Psoas muscle (tissue), 8 donors: ENCODE measurements around the gene DCAF12. TPM values are rescaled to one million over a fixed set of nuclear protein-coding genes. Genes with fewer than 3 reads are reported as not detected.

ENCODE experiments used
- ATAC-seq, 4 donors: fragments of 200-7000 bp; cut with Tn5 transposase; one replicate each; pipeline ENCODE4 v1.9.1; 2020; ENCODE audit warnings: moderate library complexity in 3 of 4, mild to moderate bottlenecking in 2 of 4
- DNase-seq, 2 donors: peaks; one replicate each; pipeline ENCODE4 v3.0.0-alpha.2; 2020
- H3K27ac ChIP-seq: fragments of 200-600 bp; one replicate; pipeline ENCODE4 v1.8.0; 2022
- H3K27me3 ChIP-seq, 3 donors: fragments of 200-600 bp in 1 of 3; one replicate each; pipeline versions ENCODE4 v1.6.1 to v1.8.0; 2013 to 2022; ENCODE audit warnings: low read length in 2 of 3, mild to moderate bottlenecking in 2 of 3, moderate library complexity in 1 of 3; ENCODE audit not compliant: insufficient read depth in 3 of 3
- H3K36me3 ChIP-seq, 2 donors: fragments of 200-600 bp in 1 of 2; one replicate each; pipeline versions ENCODE4 v1.6.1 to v1.8.0; 2013 to 2022; ENCODE audit warnings: low read depth in 1 of 2, mild to moderate bottlenecking in 1 of 2, moderate library complexity in 1 of 2; ENCODE audit not compliant: insufficient read depth in 1 of 2
- H3K4me1 ChIP-seq: fragments of 200-600 bp; one replicate; pipeline ENCODE4 v1.8.0; 2022
- H3K4me3 ChIP-seq: fragments of 200-600 bp; one replicate; pipeline ENCODE4 v1.8.0; 2022; ENCODE audit warnings: mild to moderate bottlenecking
- H3K9me3 ChIP-seq: fragments of 200-600 bp; one replicate; pipeline ENCODE4 v1.8.0; 2022
- CTCF ChIP-seq: fragments of 200-600 bp; IDR thresholded peaks from one replicate; pipeline ENCODE4 v1.8.0; 2022; ENCODE audit warnings: antibody characterized with exemption
- WGBS, 3 donors: extraction: QIAGEN DNeasy Blood & Tissue Kit; methylation state at CpG; one replicate each; pipeline versions ENCODE4 v1.1.6 to v1.1.7; 2013; 5-methylcytosine and 5-hydroxymethylcytosine counted together
- intact Hi-C, 2 donors: fragments of 100-400 bp; cut with DNase I; formaldehyde crosslinking; loops; one replicate each; pipeline versions ENCODE4 v1.11.0 to v1.14.2; 2022
- polyA plus RNA-seq, 3 donors: library from polyadenylated mRNA; stranded (reverse); fragments of 200-250 nt; gene quantifications; one replicate each; pipeline ENCODE4 v1.2.3, GENCODE V29; 2013
- total RNA-seq, 4 donors: library from RNA; stranded (reverse); fragmentation: NEBNext Ultra II Directional in 2 of 4; extraction: Animal tissue kit (Norgen Biotek cat#: 25700) in 2 of 4; gene quantifications; one replicate each; pipeline versions ENCODE4 v1.2.1 to v1.2.4, GENCODE V29; 2021 to 2023
- donor health status: healthy with polysubstance abuse.
- donor health status: DM: no; HTN: no; CAD: no; lungs with moderate emphysema.
- donor health status: Bipolar disorder and iron deficiency.
- donor health status: healthy.
- donor health status: DM: yes; HTN: yes; CAD: no.
- donor health status: DM: no; HTN: no; CAD: no.
- donor health status: DM: no; HTN: no; CAD: no.
- donor health status: DM: yes; HTN: yes; CAD: no.

Gene DCAF12
- total and polyA plus RNA-seq, 7 donors, result 15.8 to 38.0 (median 23.0) TPM

- TF ChIP-seq CTCF, result no peak
- Histone ChIP-seq H3K4me1 (no peaks in the 10 kb centered on the region), H3K9me3 (no peaks in the 10 kb centered on the region), H3K27me3 (no peaks in the 10 kb centered on the region), H3K27ac (no peak overlapping the region), H3K4me3 (no peak overlapping the region), H3K36me3 (no peaks in the 10 kb centered on the region)
- intact Hi-C loops, result no loop called here
- 91 to 94% (median 94%) methylated on average over 6 of the region's 6 CpGs for WGBS, 3 donors
- DNase-seq, result no peak
- no peak for ATAC-seq
Observed at GRCh38 chr9:34169125-34169524, 42.6 kb upstream of the DCAF12 start.

DNA sequence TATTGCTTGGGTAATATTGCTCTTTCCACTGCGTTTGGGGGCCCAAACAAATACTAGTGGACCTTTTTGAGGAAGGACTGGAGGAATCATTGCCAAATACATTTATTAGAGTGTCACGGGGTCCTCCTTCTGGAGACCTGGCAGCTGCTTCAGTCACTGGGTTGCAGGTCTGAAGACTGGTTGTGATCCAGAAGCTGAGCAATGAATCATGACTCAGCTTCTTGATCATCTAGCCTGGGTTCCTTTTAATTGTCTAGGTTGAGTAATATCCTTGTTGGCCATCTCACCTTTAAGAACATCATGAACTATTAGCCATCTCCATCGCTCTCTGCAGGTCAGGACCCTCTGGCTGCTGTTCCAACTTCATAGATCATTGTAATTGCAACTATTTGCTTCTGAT, 36.9 kb upstream of the DCAF12 start:
- no peak overlapping the region for H3K27ac ChIP-seq
- DNase-seq, result no peak
- intact Hi-C loops, result no loop called here
- no peaks in the 10 kb centered on the region for H3K27me3 ChIP-seq
- WGBS, 3 donors, result 68 to 91% (median 70%) methylated on average over 3 of the region's 3 CpGs
- peaks cover 3% of the 10 kb centered on the region for H3K4me1 ChIP-seq
- H3K36me3 ChIP-seq, result no peaks in the 10 kb centered on the region
- peak in 1 of 4 donors; percentile 38 for ATAC-seq
- no peaks in the 10 kb centered on the region for H3K9me3 ChIP-seq
- no peak for TF ChIP-seq CTCF
- H3K4me3 ChIP-seq, result no peak overlapping the region

GRCh38 chr9:34158362-34158869, 31.9 kb upstream of the DCAF12 start:
- no peak overlapping the region for H3K4me3 ChIP-seq
- peak overlapping the region; percentile 27 for H3K27ac ChIP-seq
- ATAC-seq (peak in 3 of 4 donors; percentile 53 to 72 (median 61)), DNase-seq (no peak)
- H3K36me3 ChIP-seq, result no peaks in the 10 kb centered on the region
- no peaks in the 10 kb centered on the region for H3K27me3 ChIP-seq
- H3K4me1 ChIP-seq, result peaks cover 14% of the 10 kb centered on the region
- WGBS, 3 donors, result 77 to 84% (median 80%) methylated on average over 6 of the region's 6 CpGs
- TF ChIP-seq CTCF, result no peak
- H3K9me3 ChIP-seq, result no peaks in the 10 kb centered on the region
- intact Hi-C loops, result no loop called here

DNA sequence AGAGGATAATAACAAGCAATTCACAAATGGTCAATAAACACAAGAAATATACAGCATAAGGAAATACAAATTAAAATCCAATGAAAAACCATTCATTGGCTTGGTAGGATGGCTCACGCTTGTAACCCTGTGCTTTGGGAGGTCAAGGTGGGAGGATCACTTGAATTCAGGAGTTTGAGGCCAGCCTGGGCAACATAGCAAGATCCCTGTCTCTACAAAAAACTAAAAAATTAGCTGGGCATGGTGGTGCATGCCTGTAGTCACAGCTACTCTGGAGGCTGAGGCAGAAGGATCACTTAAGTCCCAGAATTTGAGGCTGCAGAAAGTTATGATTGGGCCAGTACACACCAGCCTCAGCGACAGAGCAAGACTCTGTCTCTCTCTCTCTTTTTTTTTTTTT, 31.4 kb upstream of the DCAF12 start:
- TF ChIP-seq CTCF, result no peak
- DNase-seq, result no peak
- H3K27ac ChIP-seq, result peak overlapping the region; percentile 23
- H3K27me3 ChIP-seq, result no peaks in the 10 kb centered on the region
- WGBS, 3 donors, result 97 to 98% (median 97%) methylated on average over 2 of the region's 2 CpGs
- H3K36me3 ChIP-seq, result no peaks in the 10 kb centered on the region
- ATAC-seq, result no peak
- intact Hi-C loops, result no loop called here
- no peaks in the 10 kb centered on the region for H3K9me3 ChIP-seq
- peaks cover 14% of the 10 kb centered on the region for H3K4me1 ChIP-seq
- H3K4me3 ChIP-seq, result no peak overlapping the region

- no peak for DNase-seq
- Histone ChIP-seq H3K27me3 (no peaks in the 10 kb centered on the region), H3K9me3 (no peaks in the 10 kb centered on the region), H3K36me3 (no peaks in the 10 kb centered on the region), H3K4me1 (peaks cover 14% of the 10 kb centered on the region), H3K27ac (no peak overlapping the region), H3K4me3 (no peak overlapping the region)
- ATAC-seq, result peak in 1 of 4 donors; percentile 61
- intact Hi-C loops, result no loop called here
- TF ChIP-seq CTCF, result no peak
Observed at GRCh38 chr9:34157318-34157717, 30.8 kb upstream of the DCAF12 start.
